ENCODE data around the gene DGCR6L. TPM values are rescaled to one million over a fixed set of nuclear protein-coding genes. Genes with fewer than 3 reads are reported as not detected.
A peak's percentile ranks its signal among the peaks of the same experiment; 100 is the strongest.
"Not testable (repeated sequence)": the region's sequence is repeated elsewhere in the genome, so short reads cannot be mapped to it uniquely, and the experiment has no call there.

The DGCR6L gene
- 77.0 TPM for polyA plus RNA-seq (ENCODE audit: insufficient read length)

DNA sequence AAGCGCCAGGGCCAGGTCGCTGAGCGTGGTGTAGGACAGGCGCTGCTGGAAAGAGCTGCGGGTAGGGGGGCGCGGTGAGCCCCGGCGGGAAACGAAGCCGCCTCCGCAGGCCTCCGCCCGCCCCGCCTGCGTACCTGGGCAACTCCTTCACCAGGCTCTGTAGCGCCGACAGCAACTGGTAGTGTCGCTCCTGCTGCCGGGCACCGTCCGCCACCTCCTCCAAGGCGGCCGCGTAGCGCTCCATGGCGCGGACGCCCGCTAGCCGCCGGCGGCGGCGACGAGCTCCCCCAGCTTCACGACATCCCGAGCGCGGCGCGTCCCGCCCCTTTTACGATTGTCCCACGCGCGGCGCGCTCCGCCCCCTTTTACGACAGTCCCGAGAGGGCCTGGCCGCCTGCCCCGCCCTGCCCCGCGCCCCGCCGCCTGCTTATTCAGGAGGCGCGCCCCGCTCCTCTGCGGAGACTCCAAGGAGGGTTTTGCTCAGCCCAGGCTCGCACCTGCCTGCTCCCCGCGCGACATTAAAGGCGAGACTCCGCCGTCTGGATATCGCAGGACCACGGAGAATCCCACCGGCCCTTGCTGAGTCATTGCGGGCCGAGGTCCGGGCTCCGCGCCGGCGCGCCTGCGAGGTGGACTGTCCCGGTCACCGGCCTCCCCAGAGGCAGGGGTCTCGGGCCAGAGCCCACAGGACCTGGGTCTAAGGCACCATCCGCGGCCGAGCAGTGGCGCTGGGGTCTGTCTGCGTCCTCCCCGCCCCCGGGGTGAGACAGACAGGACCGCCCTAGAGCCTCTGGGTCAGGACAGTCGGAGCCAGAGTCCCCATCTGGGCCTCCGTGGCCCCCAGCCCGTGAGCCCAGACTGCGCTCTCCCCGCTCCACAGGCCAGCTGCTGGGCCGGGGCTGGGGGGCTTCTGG lies at the start of gene DGCR6L:
TSS of gene DGCR6L (minus strand) at position 316 of the 914 bp plus-strand sequence. CDS start at position 244, 72 bp downstream.
- peak; percentile 85 for DNase-seq (ENCODE audit: low read depth)

DNA sequence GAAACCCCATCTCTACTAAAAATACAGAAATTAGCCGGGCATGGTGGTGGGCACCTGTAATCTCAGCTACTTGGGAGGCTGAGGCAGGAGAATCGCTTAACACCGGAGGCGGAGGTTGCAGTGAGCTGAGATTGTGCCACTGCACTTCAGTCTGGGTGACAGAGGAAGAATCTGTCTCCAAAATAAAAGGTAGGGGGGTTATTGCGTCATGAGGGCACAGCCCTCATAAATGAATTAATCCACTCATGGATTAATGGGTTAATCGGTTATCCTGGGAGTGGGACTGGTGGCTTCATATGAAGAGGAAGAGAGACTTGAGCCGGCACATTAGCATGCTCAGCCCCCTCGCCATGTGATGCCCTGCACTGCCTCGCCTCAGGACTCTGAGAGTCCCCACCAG lies 49.0 kb upstream of the DGCR6L start:
- not testable (repeated sequence) for DNase-seq (ENCODE audit: low read depth)

GRCh38 chr22:20366841-20367240 lies 47.0 kb upstream of the DGCR6L start:
- DNase-seq (ENCODE audit: low read depth), result not testable (repeated sequence)

- not testable (repeated sequence) for DNase-seq (ENCODE audit: low read depth)
These were observed 44.7 kb upstream of the DGCR6L start for GRCh38 chr22:20364335-20365260.

GRCh38 chr22:20362403-20362802 lies 42.5 kb upstream of the DGCR6L start:
- not testable (repeated sequence) for DNase-seq (ENCODE audit: low read depth)

- DNase-seq (ENCODE audit: low read depth), result not testable (repeated sequence)
These were observed 41.9 kb upstream of the DGCR6L start for GRCh38 chr22:20361752-20362229.

GRCh38 chr22:20360866-20361751 lies 41.2 kb upstream of the DGCR6L start:
- DNase-seq (ENCODE audit: low read depth), result not testable (repeated sequence)

DNA sequence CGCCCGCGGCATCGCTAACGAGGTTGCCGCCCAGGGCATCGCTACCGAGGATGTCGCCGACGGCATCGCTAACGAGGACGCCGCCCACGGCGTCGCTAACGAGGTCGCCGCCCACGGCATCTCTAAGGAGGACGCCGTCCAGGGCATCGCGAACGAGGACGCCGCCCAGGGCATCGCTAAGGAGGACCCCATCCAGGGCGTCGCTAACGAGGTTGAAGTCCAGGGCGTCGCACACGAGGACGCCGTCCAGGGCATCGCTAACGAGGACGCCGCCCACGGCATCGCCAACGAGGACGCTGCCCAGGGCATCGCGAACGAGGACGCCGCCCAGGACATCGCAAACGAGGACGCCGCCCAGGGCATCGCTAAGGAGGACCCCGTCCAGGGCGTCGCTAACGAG lies 40.4 kb upstream of the DGCR6L start:
- not testable (repeated sequence) for DNase-seq (ENCODE audit: low read depth)

GRCh38 chr22:20358503-20359239 lies 38.8 kb upstream of the DGCR6L start:
- DNase-seq (ENCODE audit: low read depth), result not testable (repeated sequence)

DNA sequence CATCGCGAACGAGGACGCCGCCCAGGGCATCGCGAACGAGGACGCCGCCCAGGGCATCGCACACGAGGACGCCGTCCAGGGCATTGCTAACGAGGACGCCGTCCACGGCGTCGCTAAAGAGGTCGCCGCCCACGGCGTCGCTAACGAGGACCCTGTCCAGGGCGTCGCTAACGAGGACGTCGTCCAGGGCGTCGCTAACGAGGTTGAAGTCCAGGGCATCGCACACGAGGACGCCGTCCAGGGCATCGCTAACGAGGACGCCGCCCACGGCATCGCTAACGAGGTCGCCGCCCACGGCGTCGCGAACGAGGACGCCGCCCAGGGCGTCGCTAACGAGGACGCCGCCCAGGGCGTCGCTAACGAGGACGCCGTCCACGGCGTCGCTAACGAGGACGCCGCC lies 38.1 kb upstream of the DGCR6L start:
- not testable (repeated sequence) for DNase-seq (ENCODE audit: low read depth)

DNA sequence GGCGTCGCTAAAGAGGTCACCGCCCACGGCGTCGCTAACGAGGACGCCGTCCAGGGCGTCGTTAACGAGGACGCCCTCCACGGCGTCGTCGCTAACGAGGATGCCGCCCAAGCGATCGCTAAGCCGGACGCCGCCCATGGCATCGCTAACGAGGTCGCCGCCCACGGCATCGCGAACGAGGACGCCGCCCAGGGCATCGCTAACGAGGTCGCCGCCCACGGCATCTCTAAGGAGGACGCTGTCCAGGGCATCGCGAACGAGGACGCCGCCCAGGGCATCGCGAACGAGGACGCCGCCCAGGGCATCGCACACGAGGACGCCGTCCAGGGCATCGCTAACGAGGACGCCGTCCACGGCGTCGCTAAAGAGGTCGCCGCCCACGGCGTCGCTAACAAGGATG lies 37.0 kb upstream of the DGCR6L start:
- DNase-seq (ENCODE audit: low read depth), result not testable (repeated sequence)

DNA sequence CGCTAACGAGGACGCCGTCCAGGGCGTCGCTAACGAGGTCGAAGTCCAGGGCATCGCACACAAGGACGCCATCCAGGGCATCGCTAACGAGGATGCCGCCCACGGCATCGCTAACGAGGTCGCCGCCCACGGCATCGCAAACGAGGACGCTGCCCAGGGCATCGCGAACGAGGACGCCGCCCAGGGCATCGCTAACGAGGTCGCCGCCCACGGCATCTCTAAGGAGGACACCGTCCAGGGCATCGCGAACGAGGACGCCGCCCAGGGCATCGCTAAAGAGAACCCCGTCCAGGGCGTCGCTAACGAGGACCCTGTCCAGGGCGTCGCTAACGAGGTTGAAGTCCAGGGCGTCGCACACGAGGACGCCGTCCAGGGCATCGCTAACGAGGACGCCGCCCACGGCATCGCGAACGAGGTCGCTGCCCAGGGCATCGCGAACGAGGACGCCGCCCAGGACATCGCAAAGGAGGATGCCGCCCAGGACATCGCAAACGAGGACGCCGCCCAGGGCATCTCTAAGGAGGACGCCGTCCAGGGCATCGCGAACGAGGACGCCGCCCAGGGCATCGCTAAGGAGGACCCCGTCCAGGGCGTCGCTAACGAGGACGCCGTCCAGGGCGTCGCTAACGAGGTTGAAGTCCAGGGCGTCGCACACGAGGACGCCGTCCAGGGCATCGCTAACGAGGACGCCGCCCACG lies 36.2 kb upstream of the DGCR6L start:
- not testable (repeated sequence) for DNase-seq (ENCODE audit: low read depth)

DNA sequence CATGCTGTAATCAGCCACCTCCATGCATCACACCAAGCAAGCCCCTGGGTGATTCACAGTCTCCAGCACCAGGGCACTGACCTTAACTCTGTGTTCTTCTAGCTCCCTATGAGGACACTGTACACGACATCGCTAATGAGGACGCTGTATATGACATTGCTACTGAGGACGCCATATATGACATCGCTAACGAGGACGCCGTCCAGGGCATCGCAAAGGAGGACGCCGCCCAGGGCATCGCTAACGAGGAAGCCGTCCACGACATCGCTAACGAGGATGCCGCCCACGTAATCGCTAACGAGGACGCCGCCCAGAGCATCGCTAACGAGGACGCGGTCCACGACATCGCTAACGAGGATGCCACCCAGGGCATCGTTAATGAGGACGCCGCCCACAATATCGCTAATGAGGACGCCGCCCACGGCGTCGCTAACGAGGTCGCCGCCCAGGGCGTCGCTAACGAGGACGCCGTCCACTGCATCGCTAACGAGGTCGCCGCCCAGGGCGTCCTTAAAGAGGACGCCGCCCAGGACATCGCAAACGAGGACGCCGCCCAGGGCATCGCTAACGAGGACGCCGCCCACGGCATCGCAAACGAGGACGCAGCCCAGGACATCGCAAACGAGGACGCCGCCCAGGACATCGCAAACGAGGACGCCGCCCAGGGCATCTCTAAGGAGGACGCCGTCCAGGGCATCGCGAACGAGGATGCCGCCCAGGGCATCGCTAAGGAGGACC lies 34.5 kb upstream of the DGCR6L start:
- no peak for DNase-seq (ENCODE audit: low read depth)

- DNase-seq (ENCODE audit: low read depth), result not testable (repeated sequence)
These were observed 32.7 kb upstream of the DGCR6L start for GRCh38 chr22:20352536-20352935.

DNA sequence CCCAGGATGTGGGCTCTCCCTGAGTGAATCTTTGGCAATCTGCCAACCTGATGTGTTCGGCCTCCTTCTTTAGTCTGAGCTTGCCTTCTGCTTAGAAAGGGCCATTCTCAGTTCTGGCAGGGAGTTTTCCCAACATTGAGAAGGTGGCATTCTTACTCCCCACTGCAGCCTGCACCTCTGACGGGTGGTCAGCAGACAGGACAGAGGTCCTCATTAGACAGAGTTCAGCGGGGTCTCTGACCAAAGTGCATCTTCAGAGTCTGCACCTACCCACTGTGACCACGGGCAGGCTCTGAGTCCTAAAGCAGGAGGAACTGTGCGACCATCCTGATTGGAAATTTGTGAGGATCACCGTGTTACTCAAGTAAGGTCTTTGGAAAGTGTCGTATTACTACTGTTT lies 26.7 kb upstream of the DGCR6L start:
- DNase-seq (ENCODE audit: low read depth), result not testable (repeated sequence)

GRCh38 chr22:20338291-20338690 lies 18.4 kb upstream of the DGCR6L start:
- DNase-seq (ENCODE audit: low read depth), result not testable (repeated sequence)

- not testable (repeated sequence) for DNase-seq (ENCODE audit: low read depth)
These were observed 17.9 kb upstream of the DGCR6L start for GRCh38 chr22:20337807-20338206.

GRCh38 chr22:20336561-20336960 lies 16.7 kb upstream of the DGCR6L start:
- DNase-seq (ENCODE audit: low read depth), result not testable (repeated sequence)

GRCh38 chr22:20328569-20328930 lies 8.7 kb upstream of the DGCR6L start:
- DNase-seq (ENCODE audit: low read depth), result not testable (repeated sequence)

Measured in forelimb muscle (tissue), 1 donor.